ENCODE measurements around the gene WDR73. TPM values are rescaled to one million over a fixed set of nuclear protein-coding genes. Genes with fewer than 3 reads are reported as not detected.

The WDR73 gene
- total RNA-seq: 24.2 and 25.6 TPM in 2 replicates

GRCh38 chr15:84653910-84654688 lies at the start of gene WDR73:
TSS of gene WDR73 (minus strand) at chr15:84654283. CDS start at chr15:84654274, 9 bp downstream.

GRCh38 chr15:84658080-84658787 lies 4.2 kb upstream of the WDR73 start, which contains the start of gene NMB:
TSS of gene NMB (minus strand) at chr15:84658199. CDS start at chr15:84658152, 47 bp downstream.

GRCh38 chr15:84600687-84601554 lies 53.2 kb downstream of the WDR73 start, which contains the start of gene ZSCAN2:
TSS of gene ZSCAN2 (plus strand) at chr15:84601009. CDS start at chr15:84603928, 2,919 bp downstream.

Other genes with a start within 250 kb of the WDR73 start
- 5.5 and 6.8 TPM in 2 replicates for gene ZSCAN2, start 53.3 kb downstream of the WDR73 start, total RNA-seq
- 1.7 and 1.8 TPM in 2 replicates for gene NMB, start 3.9 kb upstream of the WDR73 start, total RNA-seq
- 257 and 271 TPM in 2 replicates for gene SEC11A, start 61.9 kb upstream of the WDR73 start, total RNA-seq
- gene ZNF592, start 94.3 kb upstream of the WDR73 start, total RNA-seq: 3.3 and 4.9 TPM in 2 replicates
- 1.1 and 2.6 TPM in 2 replicates for gene ALPK3, start 163.1 kb upstream of the WDR73 start, total RNA-seq
- not detected in 2 replicates for gene SLC28A1, start 230.4 kb upstream of the WDR73 start, total RNA-seq

All from aortic smooth muscle cell (primary cell).